ENCODE measurements around the gene SOWAHA.

DNA sequence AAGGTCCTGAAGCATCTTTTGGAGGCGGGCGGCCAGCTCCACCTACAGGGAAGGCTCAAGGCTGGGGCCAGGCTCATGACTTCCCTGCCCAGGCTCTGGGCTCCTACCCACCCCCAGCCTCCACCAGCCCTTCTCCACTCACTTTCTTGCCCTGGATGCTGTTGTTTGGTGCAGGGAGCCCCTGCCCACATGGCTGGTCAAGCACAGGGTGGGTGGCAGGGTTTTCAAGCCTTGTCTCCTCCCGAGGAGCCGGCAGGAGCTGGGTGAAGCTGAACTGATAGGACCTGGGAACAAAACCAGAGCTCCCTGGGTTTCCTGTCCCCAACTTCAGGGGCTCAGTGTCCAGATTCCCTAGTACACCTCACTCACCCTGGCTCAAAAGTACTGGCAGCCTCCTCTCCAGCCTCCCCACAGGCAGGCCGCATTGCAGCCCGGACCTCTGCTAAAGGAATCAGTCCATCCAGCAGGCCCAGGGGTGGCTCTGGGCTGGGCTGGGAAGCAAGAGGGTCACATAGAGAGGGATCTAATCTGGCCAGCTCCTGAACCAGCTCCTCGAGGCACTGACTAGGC, 10.5 kb downstream of the SOWAHA start:
- TF ChIP-seq, protein P1, sequence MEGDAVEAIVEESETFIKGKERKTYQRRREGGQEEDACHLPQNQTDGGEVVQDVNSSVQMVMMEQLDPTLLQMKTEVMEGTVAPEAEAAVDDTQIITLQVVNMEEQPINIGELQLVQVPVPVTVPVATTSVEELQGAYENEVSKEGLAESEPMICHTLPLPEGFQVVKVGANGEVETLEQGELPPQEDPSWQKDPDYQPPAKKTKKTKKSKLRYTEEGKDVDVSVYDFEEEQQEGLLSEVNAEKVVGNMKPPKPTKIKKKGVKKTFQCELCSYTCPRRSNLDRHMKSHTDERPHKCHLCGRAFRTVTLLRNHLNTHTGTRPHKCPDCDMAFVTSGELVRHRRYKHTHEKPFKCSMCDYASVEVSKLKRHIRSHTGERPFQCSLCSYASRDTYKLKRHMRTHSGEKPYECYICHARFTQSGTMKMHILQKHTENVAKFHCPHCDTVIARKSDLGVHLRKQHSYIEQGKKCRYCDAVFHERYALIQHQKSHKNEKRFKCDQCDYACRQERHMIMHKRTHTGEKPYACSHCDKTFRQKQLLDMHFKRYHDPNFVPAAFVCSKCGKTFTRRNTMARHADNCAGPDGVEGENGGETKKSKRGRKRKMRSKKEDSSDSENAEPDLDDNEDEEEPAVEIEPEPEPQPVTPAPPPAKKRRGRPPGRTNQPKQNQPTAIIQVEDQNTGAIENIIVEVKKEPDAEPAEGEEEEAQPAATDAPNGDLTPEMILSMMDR (IDR thresholded peaks at IDR 0.05; ENCODE audit: low read length), result no peak
- TF ChIP-seq EZH2 (IDR thresholded peaks at IDR 0.05; ENCODE audit: borderline replicate concordance, low read length), result no peak
